IMR-90 (cell line): ENCODE measurements around the gene VAV3. TPM values are rescaled to one million over a fixed set of nuclear protein-coding genes. Genes with fewer than 3 reads are reported as not detected.

Experiments
- ATAC-seq: fragments of 200-7000 bp; cut with Tn5 transposase; 2 replicates; pipeline ENCODE4 v1.9.1; 2020; ENCODE audit warnings: low read depth, mild to moderate bottlenecking, moderate library complexity
- BruUV-seq: library from RNA; stranded (reverse); fragments of 400-500 nt; replicated peaks from 2 replicates; lab custom pipeline; 2021; lab: Mats Ljungman, UMichigan
- CTCF ChIA-PET: fragments of 300-600 bp; formaldehyde crosslinking; extraction: SDS; loops from one replicate; lab custom pipeline; 2021; ENCODE audit warnings: antibody characterized with exemption; lab: Yijun Ruan, JAX
- POLR2A ChIA-PET: fragments of 300-600 bp; sonication (Branson Sonifier 250); formaldehyde crosslinking; loops from one replicate; lab custom pipeline; 2022; ENCODE audit warnings: antibody characterized with exemption; ENCODE audit not compliant: unreplicated experiment; lab: Charles Lee
- DNase-seq: peaks from one replicate; pipeline ENCODE4 v3.0.0; 2013
- H2AFZ ChIP-seq: replicated peaks from 2 replicates; pipeline ENCODE3; 2013; ENCODE audit warnings: low read length, mild to moderate bottlenecking; ENCODE audit not compliant: poor library complexity
- H2AK5ac ChIP-seq: 2 replicates; pipeline ENCODE4 v1.6.1; 2013; ENCODE audit warnings: low read depth, low read length, inconsistent platforms
- H2AK9ac ChIP-seq: replicated peaks from 2 replicates; pipeline ENCODE3; 2013; ENCODE audit warnings: mild to moderate bottlenecking, low read depth, low read length, moderate library complexity; ENCODE audit not compliant: poor library complexity
- H2BK120ac ChIP-seq: 2 replicates; pipeline ENCODE4 v1.6.1; 2013; ENCODE audit warnings: low read depth, low read length, inconsistent platforms
- H2BK15ac ChIP-seq: 3 replicates; pipeline ENCODE4 v1.6.1; 2013; ENCODE audit warnings: low read depth, low read length, inconsistent platforms
- H2BK20ac ChIP-seq: 2 replicates; pipeline ENCODE4 v1.6.1; 2013; ENCODE audit warnings: low read depth, mild to moderate bottlenecking, inconsistent platforms, low read length, moderate library complexity
- H2BK5ac ChIP-seq: 2 replicates; pipeline ENCODE4 v1.6.1; 2013; ENCODE audit warnings: mild to moderate bottlenecking, low read depth, low read length, inconsistent platforms; ENCODE audit not compliant: poor library complexity, severe bottlenecking
- H3K14ac ChIP-seq: replicated peaks from 2 replicates; pipeline ENCODE4 v1.6.1; 2013; ENCODE audit warnings: low read depth, low read length, inconsistent platforms
- H3K18ac ChIP-seq: 2 replicates; pipeline ENCODE4 v1.6.1; 2013; ENCODE audit warnings: low read depth, low read length, control low read depth
- H3K23ac ChIP-seq: 2 replicates; pipeline ENCODE4 v1.6.1; 2013; ENCODE audit warnings: low read depth, low read length, inconsistent platforms
- H3K27ac ChIP-seq: 2 replicates; pipeline ENCODE4 v1.5.1; 2013; ENCODE audit warnings: mild to moderate bottlenecking, control low read depth, low read length; ENCODE audit not compliant: insufficient read depth
- H3K27me3 ChIP-seq: 2 replicates; pipeline ENCODE4 v1.6.1; 2013; ENCODE audit warnings: low read length; ENCODE audit not compliant: control insufficient read depth, insufficient read depth
- H3K36me3 ChIP-seq: 2 replicates; pipeline ENCODE4 v1.6.1; 2013; ENCODE audit warnings: low read length, mixed read lengths; ENCODE audit not compliant: control insufficient read depth, insufficient read depth
- H3K4ac ChIP-seq: 2 replicates; pipeline ENCODE4 v1.6.1; 2013; ENCODE audit warnings: low read depth, low read length, inconsistent platforms
- H3K4me1 ChIP-seq: 2 replicates; pipeline ENCODE4 v1.6.1; 2013; ENCODE audit warnings: low read length, mixed read lengths; ENCODE audit not compliant: control insufficient read depth, insufficient read depth
- H3K4me2 ChIP-seq: 2 replicates; pipeline ENCODE4 v1.6.1; 2013; ENCODE audit warnings: low read depth, mild to moderate bottlenecking, control low read depth, low read length, moderate library complexity
- H3K4me3 ChIP-seq: 2 replicates; pipeline ENCODE4 v1.5.1; 2013; ENCODE audit warnings: low read depth, mild to moderate bottlenecking, control low read depth, low read length, moderate library complexity; ENCODE audit not compliant: insufficient read depth
- H3K56ac ChIP-seq: 2 replicates; pipeline ENCODE4 v1.6.1; 2013; ENCODE audit warnings: low read length, inconsistent platforms; ENCODE audit not compliant: insufficient read depth; ENCODE audit errors: extremely low read depth
- H3K79me1 ChIP-seq, 2 experiments: 2 replicates each; pipeline ENCODE4 v1.6.1; 2013; ENCODE audit warnings: low read length in 2 of 2, inconsistent platforms in 1 of 2, low read depth in 1 of 2
- H3K9ac ChIP-seq: 2 replicates; pipeline ENCODE4 v1.6.1; 2013; ENCODE audit warnings: low read depth, low read length, control low read depth
- H3K9me1 ChIP-seq: 2 replicates; pipeline ENCODE4 v1.6.1; 2013; ENCODE audit warnings: low read length, inconsistent platforms; ENCODE audit not compliant: insufficient read depth
- H3K9me3 ChIP-seq: 2 replicates; pipeline ENCODE4 v1.6.1; 2013; ENCODE audit warnings: low read length; ENCODE audit not compliant: control insufficient read depth, insufficient read depth
- H4K20me1 ChIP-seq: 2 replicates; pipeline ENCODE4 v1.6.1; 2013; ENCODE audit warnings: low read length, inconsistent platforms; ENCODE audit not compliant: insufficient read depth
- H4K5ac ChIP-seq: 2 replicates; pipeline ENCODE4 v1.6.1; 2013; ENCODE audit warnings: mild to moderate bottlenecking, low read depth, low read length, control low read depth
- H4K8ac ChIP-seq, 2 experiments: 2 replicates each; pipeline ENCODE4 v1.6.1; 2013; ENCODE audit warnings: low read depth in 2 of 2, low read length in 2 of 2, control low read depth in 1 of 2, inconsistent platforms in 1 of 2
- H4K91ac ChIP-seq: 2 replicates; pipeline ENCODE4 v1.6.1; 2013; ENCODE audit warnings: low read depth, low read length, inconsistent platforms; ENCODE audit not compliant: insufficient read depth
- CTCF ChIP-seq: conservative IDR thresholded peaks from 2 replicates; pipeline ENCODE4 v1.5.1; 2012; ENCODE audit warnings: mild to moderate bottlenecking, low read depth, low read length, improper control_type of control experiment
- FOS ChIP-seq: fragments of 150-350 bp; IDR thresholded peaks from 2 replicates; pipeline ENCODE4 v1.6.1; 2016; ENCODE audit warnings: low read depth, low read length
- WGBS, 2 experiments: methylation state at CpG; one replicate each; pipeline versions ENCODE4 v1.1.5 to v1.1.7; 2013; ENCODE audit warnings: missing lambda C conversion rate in 2 of 2; ENCODE audit not compliant: insufficient read length in 1 of 2; ENCODE audit errors: extremely low coverage in 2 of 2; 5-methylcytosine and 5-hydroxymethylcytosine counted together
- dilution Hi-C: fragments of 300-500 bp; cut with HindIII; formaldehyde crosslinking; loops from one replicate; pipeline ENCODE4 v1.14.3; 2018; ENCODE audit warnings: low sequenced_read_pairs; ENCODE audit not compliant: unreplicated experiment
- in situ Hi-C: fragments of 300-500 bp; cut with MboI; formaldehyde crosslinking; loops from 3 replicates; pipeline ENCODE4 v1.14.3; 2019; ENCODE audit warnings: low sequenced_read_pairs, inconsistent platforms, mixed read lengths
- intact Hi-C: fragments of 100-400 bp; cut with micrococcal nuclease; formaldehyde crosslinking; loops from 2 replicates; pipeline ENCODE4 v1.10.0; 2022
- polyA plus RNA-seq, 3 experiments: library from polyadenylated mRNA; depleted of rRNA; stranded (reverse); fragments of >200 nt; gene quantifications; 2 replicates each; pipeline ENCODE4 v1.2.3, GENCODE V29; 2012; ENCODE audit warnings: low replicate concordance in 1 of 3
- total RNA-seq: library from RNA; depleted of rRNA; stranded (reverse); fragments of >200 nt; gene quantifications from 2 replicates; pipeline ENCODE4 v1.2.3, GENCODE V29; 2012

VAV3 gene
- total and polyA plus RNA-seq, 2 of the 4 experiments (the other 2 are of a cell fraction), result 0.12 to 0.18 TPM

- no peak overlapping the region for H4K5ac ChIP-seq
- no peak overlapping the region for H3K9ac ChIP-seq
- H2BK120ac ChIP-seq, result no peak overlapping the region
- WGBS, 2 experiments, result 44% methylated on average over 5 of the region's 10 CpGs; no CpG with 5 or more reads in 1 of the 2 experiments
- dilution Hi-C loops, result no loop called here
- no peaks in the 10 kb centered on the region for H3K36me3 ChIP-seq
- no peak overlapping the region for H3K14ac ChIP-seq
- H3K9me3 ChIP-seq, result no peaks in the 10 kb centered on the region
- ChIA-PET CTCF (no interaction called here), POLR2A (no interaction called here)
- ATAC-seq (peak; percentile 62), DNase-seq (peak; percentile 62)
- intact Hi-C loops, result no loop called here
- H3K27me3 ChIP-seq, result no peaks in the 10 kb centered on the region
- H2BK5ac ChIP-seq, result no peak overlapping the region
- no peak overlapping the region for H2BK20ac ChIP-seq
- no peak overlapping the region for H3K4ac ChIP-seq
- in situ Hi-C loops, result no loop called here
- TF ChIP-seq FOS (peak; percentile 32; the same call in 1 of the 2 replicates), CTCF (no peak)
- H2AFZ ChIP-seq, result no peak overlapping the region
- no peak overlapping the region for H2AK5ac ChIP-seq
- H3K18ac ChIP-seq, result no peak overlapping the region
- H4K91ac ChIP-seq, result no peak overlapping the region
- no peak overlapping the region for H4K8ac ChIP-seq
- H3K4me1 ChIP-seq, result no peaks in the 10 kb centered on the region
- H3K4me2 ChIP-seq, result no peak overlapping the region
- no peak overlapping the region for H3K56ac ChIP-seq
- BruUV-seq, result no TSS peak
- no peaks in the 10 kb centered on the region for H4K20me1 ChIP-seq
- no peak overlapping the region for H3K4me3 ChIP-seq
- H3K23ac ChIP-seq, result no peak overlapping the region
- H2BK15ac ChIP-seq, result no peak overlapping the region
- H3K27ac ChIP-seq, result no peak overlapping the region
- no peak overlapping the region for H2AK9ac ChIP-seq
- H3K9me1 ChIP-seq, result peaks cover 7% of the 10 kb centered on the region
- H3K79me1 ChIP-seq, result no peaks in the 10 kb centered on the region
Observed at GRCh38 chr1:107936498-107937481, 28.2 kb downstream of the VAV3 start.
